ENCODE results near the gene TDRD6. TPM values are rescaled to one million over a fixed set of nuclear protein-coding genes. Genes with fewer than 3 reads are reported as not detected.
A peak's percentile ranks its signal among the peaks of the same experiment; 100 is the strongest.
"Not testable (repeated sequence)": the region's sequence is repeated elsewhere in the genome, so short reads cannot be mapped to it uniquely, and the experiment has no call there.

The TDRD6 gene, protein sequence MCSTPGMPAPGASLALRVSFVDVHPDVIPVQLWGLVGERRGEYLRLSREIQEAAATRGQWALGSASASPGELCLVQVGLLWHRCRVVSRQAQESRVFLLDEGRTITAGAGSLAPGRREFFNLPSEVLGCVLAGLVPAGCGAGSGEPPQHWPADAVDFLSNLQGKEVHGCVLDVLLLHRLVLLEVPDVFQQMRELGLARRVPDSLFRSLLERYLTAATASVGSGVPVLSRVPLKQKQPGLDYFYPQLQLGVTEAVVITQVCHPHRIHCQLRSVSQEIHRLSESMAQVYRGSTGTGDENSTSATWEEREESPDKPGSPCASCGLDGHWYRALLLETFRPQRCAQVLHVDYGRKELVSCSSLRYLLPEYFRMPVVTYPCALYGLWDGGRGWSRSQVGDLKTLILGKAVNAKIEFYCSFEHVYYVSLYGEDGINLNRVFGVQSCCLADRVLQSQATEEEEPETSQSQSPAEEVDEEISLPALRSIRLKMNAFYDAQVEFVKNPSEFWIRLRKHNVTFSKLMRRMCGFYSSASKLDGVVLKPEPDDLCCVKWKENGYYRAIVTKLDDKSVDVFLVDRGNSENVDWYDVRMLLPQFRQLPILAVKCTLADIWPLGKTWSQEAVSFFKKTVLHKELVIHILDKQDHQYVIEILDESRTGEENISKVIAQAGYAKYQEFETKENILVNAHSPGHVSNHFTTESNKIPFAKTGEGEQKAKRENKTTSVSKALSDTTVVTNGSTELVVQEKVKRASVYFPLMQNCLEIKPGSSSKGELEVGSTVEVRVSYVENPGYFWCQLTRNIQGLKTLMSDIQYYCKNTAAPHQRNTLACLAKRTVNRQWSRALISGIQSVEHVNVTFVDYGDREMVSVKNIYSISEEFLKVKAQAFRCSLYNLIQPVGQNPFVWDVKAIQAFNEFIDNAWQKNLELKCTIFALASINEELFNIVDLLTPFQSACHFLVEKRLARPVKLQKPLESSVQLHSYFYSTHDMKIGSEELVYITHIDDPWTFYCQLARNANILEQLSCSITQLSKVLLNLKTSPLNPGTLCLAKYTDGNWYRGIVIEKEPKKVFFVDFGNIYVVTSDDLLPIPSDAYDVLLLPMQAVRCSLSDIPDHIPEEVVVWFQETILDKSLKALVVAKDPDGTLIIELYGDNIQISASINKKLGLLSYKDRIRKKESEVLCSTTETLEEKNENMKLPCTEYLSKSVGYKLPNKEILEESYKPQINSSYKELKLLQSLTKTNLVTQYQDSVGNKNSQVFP (N-terminal part only)
- polyA plus RNA-seq (2014; cell fraction: cytosol; rRNA removed) = not detected in 2 replicates
- 0.02 TPM in 1 of 2 replicates, not detected in the other for polyA plus RNA-seq (2014; cell fraction: nucleus; rRNA removed)

DNA sequence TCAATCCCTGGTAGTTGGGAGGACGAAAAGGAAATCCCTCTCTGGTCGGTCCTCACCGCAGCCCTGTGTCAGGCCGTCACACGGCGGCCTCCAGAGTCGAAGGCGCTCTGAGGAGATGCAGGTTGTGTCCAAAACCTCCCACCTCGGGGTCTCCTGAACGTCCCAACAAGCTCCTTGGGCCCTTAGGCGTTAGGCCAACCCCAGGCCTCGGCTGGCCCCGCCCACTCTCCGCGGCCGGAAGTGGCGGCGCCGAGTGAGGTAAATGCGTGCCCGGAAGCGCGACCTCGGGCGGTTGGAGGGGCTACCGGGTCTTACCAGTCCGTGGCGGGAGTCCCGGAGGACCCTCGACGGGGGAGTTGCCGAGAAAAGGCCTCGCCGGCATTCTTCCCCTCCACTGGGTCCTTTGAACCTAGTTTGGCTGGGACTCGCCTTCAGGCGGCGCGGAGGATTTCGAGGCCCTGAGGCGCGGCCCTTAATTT, at the start of gene TDRD6:
TSS of gene TDRD6 (plus strand) at position 267 of the 479 bp plus-strand sequence. CDS start 244 bp downstream, outside the sequence.
- DNase-seq (ENCODE audit: low spot score) = no peak

DNA sequence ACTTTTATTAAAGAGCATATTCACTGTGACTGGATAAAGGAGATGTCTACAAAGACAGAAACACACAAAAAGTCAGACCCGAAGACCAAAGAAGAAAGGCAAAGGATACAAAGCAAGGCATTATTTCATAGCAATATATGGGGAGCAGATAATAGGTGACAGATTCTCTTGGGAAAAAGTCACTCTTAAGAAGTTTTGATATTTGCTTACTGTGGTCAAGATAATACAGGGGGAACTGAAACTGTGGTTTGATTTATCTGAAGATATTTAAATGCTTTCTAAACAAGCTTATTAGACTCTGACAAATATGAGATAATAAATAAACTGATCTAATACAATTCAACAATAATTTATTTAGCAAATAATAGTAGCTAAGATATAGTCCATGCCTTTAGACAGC, 49.8 kb upstream of the TDRD6 start:
- DNase-seq (ENCODE audit: low spot score) = no peak

DNA sequence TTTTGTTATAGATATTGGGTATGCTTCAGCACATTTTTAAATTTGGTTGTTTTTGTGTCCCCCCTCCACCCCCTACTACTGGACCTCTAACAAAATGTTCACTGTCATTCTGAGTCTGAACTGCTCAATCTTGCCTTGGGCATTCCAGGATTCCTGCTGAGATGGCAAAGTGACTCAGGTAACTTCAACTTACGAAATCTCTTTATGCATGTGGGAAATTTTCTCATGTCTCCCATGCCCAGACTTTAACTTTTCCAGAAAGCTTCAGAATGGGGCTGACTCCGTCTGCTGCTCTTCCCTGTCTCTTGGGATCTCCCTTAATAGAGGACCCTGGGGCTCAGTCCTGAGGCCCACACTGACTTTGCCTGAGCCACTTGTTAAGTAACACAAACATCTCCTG, 49.0 kb upstream of the TDRD6 start:
- no peak for DNase-seq (ENCODE audit: low spot score)

DNA sequence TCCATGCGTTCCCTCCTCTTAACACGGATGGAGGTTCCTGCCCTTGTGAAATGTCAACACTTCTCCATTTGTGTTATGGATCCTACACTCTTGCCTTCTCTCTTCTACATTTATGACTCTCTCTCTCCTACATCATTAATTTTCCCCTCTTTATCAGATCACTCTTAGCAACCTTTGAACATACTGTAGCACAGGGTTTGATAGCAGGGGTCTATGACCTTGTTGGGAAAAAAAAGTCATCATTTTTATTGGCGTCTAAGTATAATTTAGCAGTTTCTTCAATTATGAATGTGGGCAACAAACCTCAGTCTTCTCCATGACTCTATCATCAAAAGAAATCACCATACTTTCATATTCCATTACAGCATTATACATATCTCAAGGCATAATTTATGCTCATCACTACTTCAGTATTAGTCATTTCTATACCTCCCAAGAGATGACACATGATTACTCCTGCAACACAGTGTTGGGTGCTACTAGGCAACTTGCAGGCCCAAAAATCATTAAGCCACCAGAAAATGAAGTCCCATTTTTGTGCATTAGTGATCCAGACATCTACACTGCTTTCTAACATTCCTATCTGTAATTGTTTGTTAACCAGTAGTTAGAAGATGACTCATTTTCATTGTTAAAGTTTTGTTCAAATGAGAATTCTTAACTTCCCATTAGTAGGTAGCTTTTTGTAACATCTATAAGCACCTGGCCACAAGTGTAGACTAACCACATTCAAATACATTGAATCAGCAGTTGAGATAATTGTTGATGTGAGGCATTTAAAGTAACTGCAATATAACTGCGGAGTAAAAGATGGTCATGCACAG, 44.5 kb upstream of the TDRD6 start:
- DNase-seq (ENCODE audit: low spot score) = no peak

DNA sequence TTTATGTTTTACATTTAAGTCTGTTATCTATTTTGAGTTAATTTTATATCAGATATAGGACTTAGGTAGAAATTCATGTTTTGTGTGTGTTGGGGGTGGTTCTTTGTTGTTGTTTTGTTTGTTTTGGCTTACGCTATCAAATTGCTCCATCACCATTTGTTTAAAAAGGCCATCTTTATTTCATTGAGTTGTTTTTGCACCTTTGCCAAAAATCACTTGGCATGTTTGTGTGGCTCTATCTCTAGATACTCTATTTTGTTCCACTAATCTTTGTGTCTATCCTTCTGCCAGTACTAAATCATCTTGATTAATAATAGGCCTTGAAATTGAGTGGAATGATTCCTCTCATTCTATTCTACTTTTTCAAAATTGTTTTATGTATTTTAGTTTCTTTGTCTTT, 42.4 kb upstream of the TDRD6 start:
- DNase-seq (ENCODE audit: low spot score) = no peak

DNA sequence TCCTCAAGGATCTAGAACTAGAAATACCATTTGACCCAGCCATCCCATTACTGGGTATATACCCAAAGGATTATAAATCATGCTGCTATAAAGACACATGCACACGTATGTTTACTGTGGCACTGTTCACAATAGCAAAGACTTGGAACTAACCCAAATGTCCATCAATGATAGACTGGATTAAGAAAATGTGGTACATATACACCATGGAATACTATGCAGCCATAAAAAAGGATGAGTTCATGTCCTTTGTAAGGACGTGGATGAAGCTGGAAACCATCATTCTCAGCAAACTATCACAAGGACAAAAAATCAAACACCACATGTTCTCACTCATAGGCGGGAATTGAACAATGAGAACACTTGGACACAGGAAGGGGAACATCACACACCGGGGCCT, 39.6 kb upstream of the TDRD6 start:
- not testable (repeated sequence) for DNase-seq (ENCODE audit: low spot score)

DNA sequence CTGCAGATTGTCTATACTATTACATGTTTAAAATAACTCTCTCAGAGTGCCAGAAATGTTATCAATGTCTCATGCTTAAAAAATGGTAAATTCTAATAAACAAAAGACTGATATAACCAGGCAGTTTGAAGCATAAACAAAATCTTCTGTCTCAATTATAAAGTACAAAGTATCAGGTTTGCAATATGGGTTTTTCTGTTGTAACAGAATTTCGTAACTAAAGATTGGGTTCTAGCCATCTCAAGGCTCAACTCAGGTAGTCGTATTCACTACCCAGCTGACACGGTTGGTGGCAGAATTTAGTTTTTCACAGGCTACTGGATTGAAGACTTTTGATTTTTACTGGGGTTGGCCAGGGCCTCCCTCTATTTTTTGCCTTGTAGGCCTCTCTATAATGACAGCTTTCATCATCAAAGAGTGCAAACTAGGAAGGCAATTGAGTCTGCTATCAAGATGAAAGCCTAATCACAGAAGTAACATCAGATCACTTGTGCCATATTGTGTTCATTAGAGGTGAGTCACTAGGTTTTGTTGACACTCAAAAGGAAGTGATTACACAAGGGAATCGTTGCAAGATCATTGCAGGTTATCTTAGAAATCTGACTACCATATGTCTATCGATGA, 38.7 kb upstream of the TDRD6 start:
- DNase-seq (ENCODE audit: low spot score) = no peak

DNA sequence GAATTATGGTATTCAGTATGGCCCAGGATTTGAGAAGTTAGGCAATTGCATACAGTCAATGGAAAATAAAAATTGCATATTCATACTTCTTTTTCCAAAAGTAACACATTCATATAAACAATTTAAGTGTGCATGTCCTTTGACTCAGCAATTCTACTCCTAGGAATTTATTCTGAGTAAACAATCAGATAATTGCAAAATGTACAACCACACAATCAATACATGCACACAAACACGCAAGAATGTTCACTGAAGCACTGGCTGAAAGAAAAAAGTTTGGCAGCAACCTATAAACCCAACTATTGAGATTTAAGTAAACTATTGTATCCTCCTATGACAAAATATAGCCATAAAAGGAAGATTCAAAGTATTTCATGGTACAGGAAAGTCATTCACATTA, 36.7 kb upstream of the TDRD6 start:
- no peak for DNase-seq (ENCODE audit: low spot score)

DNA sequence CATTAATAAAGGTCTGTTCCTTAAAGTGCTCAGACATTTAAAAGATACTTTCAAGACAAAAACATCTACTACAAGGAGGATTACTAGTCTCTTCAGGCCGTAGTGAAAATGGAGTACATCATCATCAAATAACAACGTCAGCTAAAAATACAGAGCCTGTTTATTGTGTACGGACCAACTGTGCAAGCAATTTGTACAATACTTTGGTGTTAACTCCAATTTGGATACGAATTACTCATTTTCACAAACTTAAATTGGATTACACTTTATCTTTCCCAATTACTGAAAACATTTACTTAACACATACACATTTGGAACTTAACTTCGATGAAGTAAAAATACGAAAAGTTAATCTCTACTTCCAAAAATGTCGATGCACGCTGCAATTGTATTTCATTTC, 35.9 kb upstream of the TDRD6 start:
- no peak for DNase-seq (ENCODE audit: low spot score)

DNA sequence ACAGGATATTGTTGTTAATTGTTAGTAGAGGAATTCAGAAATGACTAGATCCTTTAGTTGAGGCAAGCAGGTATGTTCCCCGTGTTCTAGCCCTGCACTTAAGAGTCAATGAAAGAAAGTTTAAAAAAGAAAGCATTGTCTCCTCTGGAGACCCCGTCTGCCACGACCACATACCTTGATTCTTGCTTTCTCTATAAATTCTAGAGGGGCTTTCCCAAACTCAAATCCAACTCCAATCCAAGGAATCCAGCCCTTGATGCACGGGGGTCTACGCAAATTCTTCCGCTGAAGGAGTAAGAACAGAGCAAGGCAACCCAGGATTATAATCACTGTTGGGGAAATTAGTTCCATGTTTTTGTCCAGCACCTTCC, 35.5 kb upstream of the TDRD6 start:
- DNase-seq (ENCODE audit: low spot score) = no peak

DNA sequence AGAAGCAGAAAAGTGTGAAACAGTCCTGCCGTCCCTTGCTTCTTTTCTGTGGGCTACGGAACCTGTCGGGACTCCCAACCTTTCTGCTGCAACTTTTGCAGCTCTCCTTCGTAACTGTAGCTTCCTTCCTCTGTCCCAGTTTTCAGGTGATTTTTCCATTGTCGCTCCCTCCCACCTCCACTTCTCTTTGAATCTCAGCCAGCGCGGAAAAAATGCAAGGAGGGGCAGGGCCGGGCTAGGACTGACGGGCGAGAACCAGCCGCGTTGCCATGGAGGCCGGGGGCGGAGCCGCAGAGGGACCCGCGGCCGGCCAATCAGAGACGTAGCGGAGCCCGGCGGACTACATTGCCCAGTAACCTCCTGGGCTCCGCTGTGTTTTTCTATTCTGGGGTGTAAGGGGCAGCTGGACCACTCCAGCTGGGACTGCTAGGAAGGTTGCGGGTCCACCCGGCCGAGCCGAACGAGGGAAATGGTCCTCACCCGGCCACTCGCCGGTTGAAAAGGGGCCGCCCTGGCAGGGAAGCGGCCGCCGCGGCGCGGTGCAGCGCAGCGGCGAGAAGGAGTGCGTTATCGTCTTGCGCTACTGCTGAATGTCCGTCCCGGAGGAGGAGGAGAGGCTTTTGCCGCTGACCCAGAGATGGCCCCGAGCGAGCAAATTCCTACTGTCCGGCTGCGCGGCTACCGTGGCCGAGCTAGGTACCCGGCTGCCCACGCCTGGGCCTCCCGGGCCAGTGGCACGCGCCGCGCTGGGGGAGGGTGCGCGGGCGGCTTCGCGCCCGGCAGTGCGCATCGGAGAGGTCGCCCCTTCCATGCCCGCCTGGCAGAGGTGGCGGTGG, 34.9 kb upstream of the TDRD6 start, which contains the start of the genes CYP39A1 and SLC25A27:
TSS of gene CYP39A1 (minus strand) at position 216 of the 836 bp plus-strand sequence. CDS start 236 bp downstream, outside the sequence.
TSS of gene SLC25A27 (plus strand) at position 373 of the 836 bp plus-strand sequence. CDS start at position 591, 218 bp downstream.
- peak; percentile 73 for DNase-seq (ENCODE audit: low spot score)

DNA sequence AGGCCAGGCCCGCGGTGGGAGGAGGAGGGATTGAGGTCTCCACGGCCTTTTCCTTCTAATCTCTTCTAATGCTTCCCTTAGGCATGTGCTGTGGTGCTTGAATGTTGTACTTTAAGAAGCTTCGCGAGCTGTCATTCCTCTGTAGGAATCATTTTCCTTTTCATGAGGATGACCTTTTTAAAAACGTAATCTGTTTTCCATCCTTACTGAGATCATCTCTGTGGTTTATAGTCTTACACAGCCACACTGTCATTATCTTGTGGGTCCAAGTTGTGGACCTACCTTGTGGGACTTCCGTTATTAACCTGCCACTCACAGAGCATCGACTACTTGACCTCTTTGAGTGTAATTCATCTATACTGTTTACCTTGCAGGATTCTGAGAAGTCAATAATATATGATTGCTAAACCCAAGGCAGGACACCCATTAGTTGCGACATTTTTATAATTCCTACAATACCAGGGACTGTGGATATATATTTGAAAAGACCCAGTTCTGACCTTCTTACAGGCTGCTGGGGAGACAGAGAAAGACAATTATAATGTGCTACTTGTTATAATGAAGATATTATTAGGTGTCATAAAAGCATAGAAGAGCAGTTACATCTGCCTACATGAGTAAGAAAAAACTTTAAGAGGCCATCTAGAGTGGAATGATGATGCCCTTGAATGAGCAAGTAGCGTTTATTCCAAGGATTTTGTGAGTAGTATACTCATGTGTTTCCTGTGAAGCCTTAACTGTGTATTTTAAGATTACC, 34.1 kb upstream of the TDRD6 start:
- DNase-seq (ENCODE audit: low spot score) = no peak

DNA sequence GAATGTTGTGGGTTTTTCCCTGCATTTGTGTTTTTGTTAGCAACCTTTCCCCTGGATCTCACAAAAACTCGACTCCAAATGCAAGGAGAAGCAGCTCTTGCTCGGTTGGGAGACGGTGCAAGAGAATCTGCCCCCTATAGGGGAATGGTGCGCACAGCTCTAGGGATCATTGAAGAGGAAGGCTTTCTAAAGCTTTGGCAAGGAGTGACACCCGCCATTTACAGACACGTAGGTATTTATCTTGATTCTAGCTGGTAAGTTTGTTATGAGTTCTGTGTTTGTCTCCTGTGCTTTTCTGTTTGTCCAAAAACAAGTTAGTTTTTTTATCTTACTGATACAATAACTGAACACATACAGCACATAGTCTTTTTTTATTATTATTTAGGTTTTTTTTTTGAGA, 31.9 kb upstream of the TDRD6 start:
- peak; percentile 14 for DNase-seq (ENCODE audit: low spot score)

DNA sequence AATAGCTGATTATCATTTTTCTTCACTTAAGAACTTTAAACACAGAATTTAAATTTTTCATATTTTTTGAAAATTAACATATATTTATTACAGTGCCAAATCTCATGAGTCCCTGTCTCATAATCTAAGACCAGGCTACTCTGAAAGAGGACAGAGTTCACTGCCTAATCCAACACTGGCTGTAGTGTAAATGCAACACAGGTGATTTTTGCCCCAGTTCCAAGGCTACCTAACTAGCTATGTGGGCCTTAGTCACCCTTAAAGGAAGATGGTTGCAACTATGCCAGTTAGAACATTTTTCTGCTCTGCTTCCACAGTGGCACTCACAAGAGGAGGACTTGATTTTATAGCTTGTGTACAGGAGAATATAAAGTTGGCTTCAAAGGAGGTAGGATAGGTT, 30.0 kb upstream of the TDRD6 start:
- DNase-seq (ENCODE audit: low spot score) = no peak

DNA sequence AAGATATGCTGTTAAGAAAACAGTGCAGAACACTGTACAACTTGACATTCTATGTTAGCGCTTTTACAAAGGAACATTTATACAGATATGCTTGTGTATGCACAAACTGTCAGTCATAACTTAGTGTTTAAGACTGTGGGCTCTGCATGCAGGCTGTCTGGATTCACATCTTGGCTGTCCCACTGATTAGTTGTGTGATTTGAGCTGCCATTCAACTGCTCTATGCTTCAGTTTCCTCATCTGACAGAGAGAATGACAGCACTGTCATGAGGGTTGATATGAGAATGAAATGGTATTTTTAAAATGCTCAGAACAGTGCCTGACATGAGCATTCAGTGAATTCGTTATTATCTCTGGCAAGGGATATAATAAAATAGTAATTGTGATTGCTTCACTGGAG, 26.2 kb upstream of the TDRD6 start:
- DNase-seq (ENCODE audit: low spot score) = no peak

DNA sequence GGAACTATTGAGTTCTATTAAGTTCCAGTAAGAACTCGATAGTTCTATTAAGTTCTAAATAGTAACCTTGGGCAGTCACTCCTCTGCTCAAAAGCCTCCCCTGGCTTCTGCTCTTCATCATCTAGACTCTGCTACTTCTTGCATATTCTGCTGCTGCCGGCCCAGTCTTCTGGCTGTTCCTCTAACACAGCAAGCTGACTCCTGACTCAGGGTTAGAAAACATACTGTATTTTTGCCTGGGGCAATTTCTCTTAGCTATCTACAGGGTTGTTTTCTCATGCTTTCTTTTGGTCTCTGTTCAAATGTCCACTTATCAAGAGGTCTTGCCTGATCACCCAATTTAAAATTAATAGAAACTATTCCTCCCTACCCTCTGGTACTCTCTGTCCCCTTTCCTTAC, 20.3 kb upstream of the TDRD6 start:
- no peak for DNase-seq (ENCODE audit: low spot score)

DNA sequence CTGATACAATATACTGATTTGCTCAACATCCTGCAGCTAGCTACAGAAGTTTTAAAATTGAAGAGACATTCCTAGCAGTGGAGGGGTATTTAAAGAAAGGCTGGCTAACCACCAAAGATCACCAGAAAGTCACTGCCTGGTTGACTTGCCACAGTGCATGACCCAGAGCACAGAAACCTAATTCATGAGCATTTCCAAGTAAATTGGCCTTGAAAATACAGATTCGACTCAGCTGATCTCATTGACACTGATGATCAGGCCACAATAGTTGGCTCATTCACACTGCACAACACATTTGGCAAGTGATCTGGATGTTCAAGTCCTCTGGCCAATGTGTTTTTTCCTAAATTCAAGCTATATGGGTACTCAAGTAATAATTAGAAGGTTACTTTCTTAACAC, 13.3 kb upstream of the TDRD6 start:
- no peak for DNase-seq (ENCODE audit: low spot score)

DNA sequence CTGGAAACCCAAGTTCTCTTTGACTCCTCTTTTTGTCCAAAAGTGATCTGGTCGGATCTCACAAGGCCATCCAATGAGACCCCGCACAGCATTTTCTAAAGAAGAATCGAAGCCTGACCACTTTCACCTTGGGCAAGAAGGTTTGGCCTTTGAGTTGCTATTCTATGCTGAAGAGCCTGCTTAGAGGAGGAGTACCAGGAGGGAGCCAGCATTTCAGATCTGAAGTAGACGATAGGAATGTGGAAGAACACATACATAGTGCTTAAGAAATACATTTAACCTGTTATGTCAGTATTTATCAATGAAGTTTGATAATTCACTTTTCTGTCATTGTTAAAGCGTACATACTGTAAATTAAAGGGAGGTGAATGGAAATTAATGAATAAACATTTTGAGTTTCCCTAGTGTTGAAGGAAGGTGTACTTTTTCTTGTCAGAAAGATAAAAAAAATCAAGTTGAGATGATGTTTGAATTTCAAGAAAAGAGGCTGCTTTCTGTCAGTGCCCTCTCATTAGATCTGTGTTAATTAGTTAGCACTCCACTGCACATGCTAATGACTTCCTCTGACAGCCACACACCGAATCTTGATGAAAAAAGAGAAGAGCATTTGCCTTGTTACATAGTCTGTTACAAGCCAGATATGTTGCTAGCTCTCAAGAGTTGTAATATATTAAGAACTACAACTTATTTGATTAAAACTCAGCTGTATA, 10.9 kb upstream of the TDRD6 start:
- DNase-seq (ENCODE audit: low spot score) = no peak
